CD4-positive, CD25-positive, alpha-beta regulatory T cell (primary cell): Measurements from ENCODE around the gene IL6R. TPM values are rescaled to one million over a fixed set of nuclear protein-coding genes. Genes with fewer than 3 reads are reported as not detected.

Experiments
- ATAC-seq, 2 donors: fragments of 150-1000 bp; cut with Tn5 transposase; one replicate each; pipeline ENCODE4 v1.10.0; 2021; ENCODE audit warnings: low read depth in 2 of 2, moderate number of reproducible peaks in 2 of 2, moderate library complexity in 1 of 2
- DNase-seq, 3 donors: peaks; one replicate each; pipeline versions ENCODE4 v3.0.0 to v3.0.0-alpha.2; 2012 to 2022; ENCODE audit warnings: mixed read lengths in 1 of 3
- H3K27ac ChIP-seq: one replicate; pipeline ENCODE4 v1.7.0; 2013; ENCODE audit warnings: mild to moderate bottlenecking, low read length; ENCODE audit not compliant: insufficient read depth, poor library complexity, severe bottlenecking
- H3K27me3 ChIP-seq: one replicate; pipeline ENCODE4 v1.7.0; 2013; ENCODE audit warnings: low read length; ENCODE audit not compliant: control insufficient read depth, insufficient read depth
- H3K36me3 ChIP-seq: one replicate; pipeline ENCODE4 v1.7.0; 2013; ENCODE audit warnings: mild to moderate bottlenecking, low read length, moderate library complexity; ENCODE audit not compliant: control insufficient read depth, insufficient read depth
- H3K4me1 ChIP-seq: 2 replicates; pipeline ENCODE4 v1.7.0; 2013; ENCODE audit warnings: mild to moderate bottlenecking, low read length; ENCODE audit not compliant: insufficient read depth, control insufficient read depth, poor library complexity, severe bottlenecking
- H3K4me3 ChIP-seq: one replicate; pipeline ENCODE4 v1.7.0; 2013; ENCODE audit warnings: low read depth, mild to moderate bottlenecking, low read length, moderate library complexity
- H3K9me3 ChIP-seq, 2 experiments: 1 replicate in 1 of 2; 2 replicates in 1 of 2; pipeline ENCODE4 v1.7.0; 2013; ENCODE audit warnings: low read length in 2 of 2, mild to moderate bottlenecking in 1 of 2, moderate library complexity in 1 of 2; ENCODE audit not compliant: control insufficient read depth in 2 of 2
- H3K27ac Mint-ChIP-seq, 3 donors: one replicate each; pipeline ENCODE4 v1.8.0; 2020 to 2022; ENCODE audit warnings: mild to moderate bottlenecking in 3 of 3, mixed read lengths in 3 of 3, moderate library complexity in 2 of 3
- H3K27me3 Mint-ChIP-seq: one replicate; pipeline ENCODE4 v1.8.0; 2022; ENCODE audit warnings: mild to moderate bottlenecking, mixed read lengths
- H3K36me3 Mint-ChIP-seq: one replicate; pipeline ENCODE4 v1.8.0; 2020; ENCODE audit warnings: mixed read lengths
- H3K4me1 Mint-ChIP-seq, 4 donors: one replicate each; pipeline ENCODE4 v1.8.0; 2020 to 2022; ENCODE audit warnings: mixed read lengths in 4 of 4, mild to moderate bottlenecking in 1 of 4
- H3K4me3 Mint-ChIP-seq, 4 donors: one replicate each; pipeline ENCODE4 v1.8.0; 2020 to 2022; ENCODE audit warnings: mild to moderate bottlenecking in 4 of 4, mixed read lengths in 4 of 4, moderate library complexity in 3 of 4
- H3K9me3 Mint-ChIP-seq, 7 donors: one replicate each; pipeline ENCODE4 v1.8.0; 2020 to 2022; ENCODE audit warnings: mixed read lengths in 7 of 7, mild to moderate bottlenecking in 3 of 7, moderate library complexity in 2 of 7
- polyA plus RNA-seq, 4 donors: library from polyadenylated mRNA; unstranded; fragments of 300-500 nt; fragmentation: Illumina TruSeq; gene quantifications; one replicate each; pipeline ENCODE4 v1.2.3, GENCODE V29; 2021
- total RNA-seq: library from RNA; stranded (reverse); gene quantifications from one replicate; pipeline ENCODE4 v1.2.3, GENCODE V29; 2022

The IL6R gene
- total and polyA plus RNA-seq, 5 donors from 2014 or later, result 54.5 to 135 (median 67.5) TPM

DNA sequence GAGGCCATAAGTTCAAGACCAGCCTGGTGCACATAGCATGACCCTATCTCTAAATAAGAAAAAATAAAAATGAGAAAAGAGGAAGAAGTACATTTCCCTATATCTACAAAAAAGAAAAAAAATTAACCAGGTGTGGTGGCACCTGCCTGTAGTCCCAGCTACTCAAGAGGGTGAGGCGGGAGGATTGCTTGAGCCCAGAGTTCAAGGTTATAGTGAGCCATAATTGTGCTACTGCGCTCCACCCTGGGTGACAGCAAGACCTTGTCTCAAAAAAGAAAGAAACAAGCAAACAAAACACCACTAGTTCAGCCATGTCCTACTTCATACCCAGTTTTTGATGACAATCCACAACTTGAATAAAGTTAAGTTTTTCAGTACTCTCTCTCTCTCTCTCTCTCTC is 66.2 kb downstream of the IL6R start:
- H3K36me3 ChIP-seq, result peaks cover 3% of the 10 kb centered on the region
- no peak overlapping the region for H3K27ac ChIP-seq
- H3K4me1 ChIP-seq, result peaks cover 27% of the 10 kb centered on the region
- Mint-ChIP-seq H3K27ac (peak overlapping the region; percentile 23 to 59 (median 41)), H3K9me3 (no peaks in the 10 kb centered on the region), H3K36me3 (peaks cover 10% of the 10 kb centered on the region), H3K4me1 (peaks cover 12 to 41% (median 26%) of the 10 kb centered on the region in 4 donors), H3K4me3 (peak overlapping the region in 1 of 4 donors; percentile 56), H3K27me3 (no peaks in the 10 kb centered on the region)
- no peaks in the 10 kb centered on the region for H3K27me3 ChIP-seq
- DNase-seq (no peak), ATAC-seq (no peak)
- no peaks in the 10 kb centered on the region for H3K9me3 ChIP-seq
- H3K4me3 ChIP-seq, result no peak overlapping the region

DNA sequence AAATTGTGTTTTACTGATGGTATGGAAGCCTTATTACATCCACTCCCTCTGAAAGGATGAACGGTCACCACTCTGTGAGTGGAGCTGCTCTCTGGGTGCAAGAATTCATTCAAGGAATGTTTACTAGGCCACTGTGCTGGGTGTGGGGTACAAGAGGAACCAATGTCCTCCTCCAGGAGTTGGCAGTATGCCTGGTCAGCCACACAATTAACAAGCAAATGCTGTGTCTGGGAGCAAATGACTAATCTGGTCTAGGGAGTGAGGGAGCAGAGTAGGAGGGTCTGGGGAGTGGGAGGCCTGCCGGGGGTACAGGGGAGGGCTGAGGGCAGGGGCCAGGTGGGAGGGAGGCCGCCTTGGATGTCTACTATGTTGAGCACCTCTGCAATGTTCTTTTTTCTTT is 69.7 kb downstream of the IL6R start:
- DNase-seq (no peak), ATAC-seq (no peak)
- no peaks in the 10 kb centered on the region for H3K27me3 Mint-ChIP-seq
- H3K4me1 ChIP-seq, result peaks cover 4% of the 10 kb centered on the region
- no peaks in the 10 kb centered on the region for H3K9me3 Mint-ChIP-seq
- H3K27me3 ChIP-seq, result no peaks in the 10 kb centered on the region
- H3K27ac ChIP-seq, result no peak overlapping the region
- H3K4me3 ChIP-seq, result no peak overlapping the region
- no peak overlapping the region for H3K4me3 Mint-ChIP-seq
- H3K36me3 Mint-ChIP-seq, result no peaks in the 10 kb centered on the region
- peaks cover under 1% of the 10 kb centered on the region for H3K36me3 ChIP-seq
- H3K4me1 Mint-ChIP-seq, result peaks cover 6 to 24% (median 15%) of the 10 kb centered on the region in 4 donors
- H3K27ac Mint-ChIP-seq, result peak overlapping the region in 1 of 3 donors; percentile 60
- H3K9me3 ChIP-seq, result no peaks in the 10 kb centered on the region

DNA sequence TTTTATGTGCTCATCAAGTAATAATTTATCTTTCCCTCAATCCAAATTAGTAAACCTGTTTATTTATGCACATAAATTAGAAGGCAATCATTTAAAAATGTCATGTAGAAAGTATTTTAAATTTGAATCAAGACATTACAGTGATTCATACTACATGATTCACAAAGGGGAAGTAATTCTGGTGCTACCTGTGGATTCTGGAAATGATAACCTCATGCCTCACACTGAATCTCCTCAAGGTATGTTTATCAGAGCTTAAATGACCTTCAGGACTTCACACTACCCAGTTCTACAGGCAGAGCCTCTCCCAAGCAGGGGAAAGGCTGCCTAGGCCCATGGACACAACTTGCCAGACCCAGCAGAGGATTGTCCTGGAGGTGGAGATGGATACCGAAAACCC is 71.6 kb downstream of the IL6R start:
- Mint-ChIP-seq H3K27me3 (no peaks in the 10 kb centered on the region), H3K4me3 (no peak overlapping the region), H3K9me3 (no peaks in the 10 kb centered on the region), H3K27ac (peak overlapping the region in 1 of 3 donors; percentile 22), H3K4me1 (peaks cover 8 to 22% (median 13%) of the 10 kb centered on the region in 4 donors), H3K36me3 (no peaks in the 10 kb centered on the region)
- Histone ChIP-seq H3K27me3 (no peaks in the 10 kb centered on the region), H3K4me3 (no peak overlapping the region), H3K36me3 (no peaks in the 10 kb centered on the region), H3K9me3 (no peaks in the 10 kb centered on the region), H3K4me1 (peaks cover 4% of the 10 kb centered on the region), H3K27ac (no peak overlapping the region)
- DNase-seq (no peak), ATAC-seq (no peak)

DNA sequence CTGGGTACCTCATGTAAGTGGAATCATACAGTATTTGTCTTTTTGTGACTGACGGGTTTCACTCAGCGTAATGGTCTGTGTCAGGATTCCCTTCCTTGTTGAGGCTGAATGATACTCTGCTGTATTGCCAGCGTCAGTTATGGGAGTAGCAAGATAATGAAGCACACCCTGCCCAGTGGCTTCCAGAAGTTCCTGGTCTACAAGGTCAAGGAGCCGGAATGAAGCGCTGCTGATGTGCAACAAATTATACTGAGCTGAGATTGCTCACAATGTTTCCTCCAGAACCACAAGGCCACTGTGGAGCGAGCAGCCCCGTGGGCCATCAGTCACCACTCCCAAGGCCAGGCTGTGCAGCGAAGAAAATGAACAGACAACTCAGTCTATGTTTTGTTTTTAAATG is 72.9 kb downstream of the IL6R start:
- no peak for DNase-seq
- no peaks in the 10 kb centered on the region for H3K27me3 ChIP-seq
- Mint-ChIP-seq H3K27ac (no peak overlapping the region), H3K27me3 (peaks cover 2% of the 10 kb centered on the region), H3K9me3 (no peaks in the 10 kb centered on the region), H3K4me3 (no peak overlapping the region), H3K36me3 (no peaks in the 10 kb centered on the region), H3K4me1 (peaks cover 8 to 22% (median 13%) of the 10 kb centered on the region in 4 donors)
- H3K9me3 ChIP-seq, result no peaks in the 10 kb centered on the region
- no peak overlapping the region for H3K27ac ChIP-seq
- no peak overlapping the region for H3K4me3 ChIP-seq
- peaks cover 4% of the 10 kb centered on the region for H3K4me1 ChIP-seq
- no peak for ATAC-seq
- no peaks in the 10 kb centered on the region for H3K36me3 ChIP-seq

DNA sequence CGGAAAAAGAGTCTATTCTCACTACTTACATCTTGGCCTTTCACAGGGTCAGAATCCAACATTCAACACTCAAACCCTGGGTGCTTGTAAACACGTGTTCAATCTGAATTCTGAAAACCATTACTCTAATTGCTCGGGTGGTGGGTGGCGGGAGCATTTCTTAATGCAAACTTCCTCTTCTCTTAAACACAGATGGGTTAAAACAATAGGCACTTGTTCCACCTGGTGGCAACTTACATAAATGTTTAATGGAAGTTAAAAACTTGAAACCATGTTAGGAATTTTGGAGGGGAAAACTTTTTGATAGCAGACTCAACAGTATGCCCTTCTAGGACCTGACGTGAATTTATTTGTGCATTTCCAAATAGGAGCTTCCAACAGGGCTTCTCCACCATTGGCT is 73.5 kb downstream of the IL6R start:
- H3K27me3 ChIP-seq, result peaks cover 4% of the 10 kb centered on the region
- Mint-ChIP-seq H3K9me3 (no peaks in the 10 kb centered on the region), H3K4me3 (peak overlapping the region in 1 of 4 donors; percentile 66), H3K27me3 (peaks cover 5% of the 10 kb centered on the region), H3K4me1 (peaks cover 8 to 22% (median 13%) of the 10 kb centered on the region in 4 donors), H3K36me3 (no peaks in the 10 kb centered on the region), H3K27ac (peak overlapping the region in 2 of 3 donors; percentile 2 to 77)
- no peak overlapping the region for H3K4me3 ChIP-seq
- no peaks in the 10 kb centered on the region for H3K9me3 ChIP-seq
- H3K36me3 ChIP-seq, result no peaks in the 10 kb centered on the region
- ATAC-seq (no peak), DNase-seq (peak in 1 of 3 donors; percentile 70)
- peaks cover 4% of the 10 kb centered on the region for H3K4me1 ChIP-seq
- H3K27ac ChIP-seq, result no peak overlapping the region

DNA sequence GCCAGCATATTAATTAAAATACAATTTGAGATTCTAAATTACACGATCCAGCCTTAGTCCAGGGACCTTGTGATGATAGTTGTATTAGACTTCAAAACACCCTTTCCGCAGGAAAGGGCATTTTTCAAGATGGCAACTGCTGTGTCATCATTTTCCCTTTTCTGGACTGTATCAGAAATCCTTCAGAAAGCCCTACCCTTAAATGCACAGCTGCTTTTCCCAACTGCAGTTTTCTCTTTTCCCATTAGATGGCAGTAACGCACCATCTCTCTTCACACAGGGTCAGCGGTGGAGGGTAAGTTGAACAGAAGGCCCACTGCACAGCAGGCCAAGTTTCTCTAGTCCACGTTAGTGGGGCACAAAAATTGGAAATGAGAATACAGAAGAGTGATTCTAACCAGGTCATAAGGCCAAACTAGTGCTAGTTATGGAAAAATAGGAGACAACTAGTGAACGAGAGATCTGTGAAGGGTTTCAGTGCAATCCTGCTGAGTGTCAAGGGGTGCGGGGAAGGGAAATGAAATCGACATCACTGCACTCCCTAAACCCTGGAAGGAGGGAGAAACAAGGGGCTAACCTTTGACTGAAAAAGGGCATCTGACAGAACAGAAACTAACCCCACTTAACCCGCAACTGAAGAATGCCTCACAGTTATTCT is 74.8 kb downstream of the IL6R start:
- peaks cover 5% of the 10 kb centered on the region for H3K27me3 Mint-ChIP-seq
- peak; percentile 45 to 77 (median 72) for DNase-seq
- peak; percentile 71 to 79 for ATAC-seq
- H3K4me3 Mint-ChIP-seq, result no peak overlapping the region
- Histone ChIP-seq H3K27ac (no peak overlapping the region), H3K9me3 (no peaks in the 10 kb centered on the region), H3K4me1 (peaks cover 4% of the 10 kb centered on the region), H3K27me3 (peaks cover 4% of the 10 kb centered on the region), H3K36me3 (no peaks in the 10 kb centered on the region), H3K4me3 (no peak overlapping the region)
- no peaks in the 10 kb centered on the region for H3K9me3 Mint-ChIP-seq
- H3K36me3 Mint-ChIP-seq, result no peaks in the 10 kb centered on the region
- peaks cover 8 to 22% (median 13%) of the 10 kb centered on the region in 4 donors for H3K4me1 Mint-ChIP-seq
- no peak overlapping the region for H3K27ac Mint-ChIP-seq

DNA sequence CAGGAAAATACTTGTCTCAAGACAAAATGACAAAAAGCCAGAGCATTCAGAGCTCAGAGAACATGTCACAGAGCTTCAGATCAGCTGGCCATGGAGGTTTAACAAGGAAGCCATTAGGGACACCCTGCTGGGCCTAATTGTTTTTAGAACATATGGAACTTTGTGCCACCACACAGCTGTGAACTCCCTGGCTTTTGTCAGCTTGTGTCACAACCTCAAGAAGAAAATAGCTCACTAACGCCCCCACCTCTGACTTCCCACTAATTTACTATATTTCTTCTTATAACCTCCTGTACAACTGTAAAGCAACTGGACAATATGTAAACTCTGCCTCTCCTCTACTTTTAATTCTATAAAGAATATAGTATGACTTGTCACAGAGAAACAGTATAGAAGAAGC is 75.9 kb downstream of the IL6R start:
- no peak for ATAC-seq
- peaks cover 8 to 22% (median 13%) of the 10 kb centered on the region in 4 donors for H3K4me1 Mint-ChIP-seq
- Histone ChIP-seq H3K27ac (no peak overlapping the region), H3K9me3 (no peaks in the 10 kb centered on the region), H3K4me3 (no peak overlapping the region), H3K4me1 (peaks cover 4% of the 10 kb centered on the region), H3K36me3 (no peaks in the 10 kb centered on the region), H3K27me3 (peaks cover 4% of the 10 kb centered on the region)
- peaks cover 5% of the 10 kb centered on the region for H3K27me3 Mint-ChIP-seq
- H3K36me3 Mint-ChIP-seq, result no peaks in the 10 kb centered on the region
- DNase-seq, result no peak
- H3K9me3 Mint-ChIP-seq, result peaks cover 0 to 2% (median 0%) of the 10 kb centered on the region in 7 donors
- peak overlapping the region in 1 of 3 donors; percentile 18 for H3K27ac Mint-ChIP-seq
- H3K4me3 Mint-ChIP-seq, result no peak overlapping the region
